Measurements from ENCODE around the gene CATSPER3.

Gene CATSPER3

DNA sequence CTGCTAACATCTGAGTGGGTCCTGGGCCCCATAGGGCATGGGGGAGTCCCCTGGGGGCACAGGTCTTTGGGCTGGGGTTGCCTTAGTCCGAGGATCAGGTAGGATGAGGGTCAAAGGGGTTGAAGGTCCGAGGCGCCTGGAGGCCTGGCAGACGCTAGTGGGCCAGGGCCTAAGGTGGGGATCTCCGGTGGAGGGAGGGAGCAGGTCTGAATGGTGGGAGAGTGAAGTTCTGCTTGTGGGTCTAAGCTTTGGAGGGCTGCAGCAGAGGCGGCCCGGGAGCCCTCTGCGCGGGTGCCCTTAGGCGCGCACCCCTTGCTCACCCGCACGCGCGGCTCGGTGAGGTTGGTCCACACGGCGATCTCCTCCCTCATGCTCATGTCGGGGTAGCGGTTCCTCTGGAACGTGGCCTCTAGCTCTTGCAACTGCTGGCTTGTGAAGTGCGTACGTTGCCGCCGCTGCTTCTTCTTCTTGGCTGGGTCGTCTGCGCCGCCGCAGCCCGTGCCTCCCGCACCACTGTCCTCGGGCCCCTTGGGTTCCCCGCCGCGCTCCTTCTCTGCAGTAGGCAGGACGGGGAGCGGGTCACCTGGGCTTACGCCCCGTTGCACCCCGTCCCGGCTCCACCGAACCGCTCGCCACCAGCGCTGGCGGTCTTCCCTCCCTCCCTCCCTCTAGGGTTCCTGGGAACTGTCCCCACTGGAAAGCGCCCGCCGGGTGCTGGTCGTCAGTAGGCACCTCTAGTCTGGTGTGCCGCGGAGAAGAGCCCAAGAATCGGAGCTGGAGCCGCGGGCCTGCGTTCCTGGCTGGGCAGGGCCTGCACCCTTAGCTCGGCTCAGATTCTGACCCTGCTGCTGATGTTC, 63.5 kb downstream of the CATSPER3 start:
- no peak for DNase-seq

DNA sequence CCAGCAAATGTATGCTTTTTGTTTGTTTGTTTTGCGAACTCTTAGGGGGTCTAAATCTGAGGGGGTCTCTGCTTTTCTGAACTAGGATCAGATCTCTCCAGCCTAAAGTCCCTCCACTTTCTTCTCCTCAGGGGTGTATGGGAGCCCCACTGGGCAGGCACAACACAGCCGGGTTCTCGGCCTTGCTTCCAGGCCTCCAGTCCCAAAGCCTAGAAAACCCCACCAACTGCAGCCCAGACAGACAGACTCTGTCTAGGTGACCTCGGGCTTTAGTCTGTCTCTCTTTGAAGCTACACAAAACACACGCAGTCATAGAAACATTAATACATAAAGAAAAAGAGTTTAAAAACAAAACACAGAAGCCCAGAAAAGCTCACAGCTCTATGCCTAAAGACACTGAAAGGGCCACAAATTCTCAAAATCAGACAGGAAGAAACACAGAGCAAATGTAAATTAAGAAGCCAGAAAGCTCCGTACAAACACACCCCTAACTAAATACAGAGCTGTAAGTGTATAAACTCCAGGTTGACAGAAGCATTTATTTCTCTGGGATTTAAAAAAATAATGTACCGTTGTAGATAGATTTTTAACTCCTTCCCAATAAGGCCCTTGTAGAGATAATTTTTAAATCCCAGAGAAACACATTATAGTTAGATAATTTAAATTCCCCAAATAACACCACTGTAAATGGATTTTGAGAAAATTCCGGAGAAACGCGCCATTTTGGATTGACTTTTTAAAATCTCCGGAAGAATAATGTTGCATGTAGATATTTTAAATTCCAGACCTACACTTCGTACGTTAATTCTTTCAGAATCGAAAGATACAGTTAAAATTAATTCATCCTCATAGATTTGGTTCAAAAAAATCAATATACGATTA, 64.3 kb downstream of the CATSPER3 start:
- DNase-seq: no peak

DNA sequence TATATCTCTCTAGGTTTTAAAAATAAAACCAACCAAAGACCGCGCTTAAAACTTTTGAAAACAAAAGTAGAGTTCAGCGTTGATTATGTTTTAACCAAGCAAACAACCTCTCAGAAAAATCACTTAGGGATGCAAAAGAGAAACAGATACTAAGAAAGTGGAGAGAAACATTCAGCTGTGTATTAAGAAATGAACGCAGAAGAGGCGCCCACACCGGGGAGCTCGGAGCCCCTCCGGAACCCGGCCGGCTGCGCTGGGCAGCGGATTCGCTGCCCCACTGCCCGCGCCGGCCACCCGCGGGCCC, 64.9 kb downstream of the CATSPER3 start:
- no peak for DNase-seq

DNA sequence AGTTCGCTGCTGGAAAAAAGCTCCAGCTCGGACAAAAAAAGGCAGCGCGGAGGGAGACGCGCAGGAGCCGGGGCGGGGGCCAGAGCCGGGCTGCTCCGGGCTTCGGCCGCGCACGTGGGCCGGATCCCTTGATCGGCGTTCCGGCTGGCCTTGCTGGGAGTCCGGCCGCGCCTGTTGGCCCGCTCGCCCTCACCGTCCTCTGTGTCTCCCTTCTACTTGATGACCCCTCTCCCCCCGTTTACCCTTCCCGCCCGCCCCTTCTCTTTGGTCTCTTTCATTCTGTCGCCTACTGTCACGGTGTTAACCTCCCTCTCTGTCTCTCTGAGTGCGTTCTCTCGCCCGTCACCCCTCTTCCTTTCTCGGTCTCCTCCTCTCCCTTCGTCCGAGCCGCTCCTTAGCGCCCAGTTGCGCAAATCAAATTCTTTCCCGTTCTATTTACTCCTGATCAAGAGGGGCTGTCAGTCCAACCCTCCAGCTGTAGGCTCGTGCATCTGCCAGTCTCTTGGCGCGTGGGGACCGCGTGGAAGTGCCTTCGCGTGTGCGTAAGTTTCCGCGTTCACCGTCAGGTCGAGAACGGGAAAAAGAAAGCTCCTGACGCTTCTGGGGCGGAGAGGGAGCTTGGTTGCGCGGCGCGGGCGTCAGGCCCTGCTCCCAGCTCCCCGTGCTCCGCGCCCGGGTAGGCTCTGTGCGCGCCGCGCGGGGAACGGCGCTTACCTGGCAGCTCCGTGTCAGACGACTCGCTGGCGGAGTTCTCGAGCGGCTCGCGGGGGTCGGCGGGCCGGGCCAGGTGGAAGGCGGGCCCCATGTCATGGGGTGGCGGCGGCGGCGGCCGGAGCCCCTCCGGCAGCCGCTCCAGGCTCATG, 65.5 kb downstream of the CATSPER3 start:
- DNase-seq: no peak

DNA sequence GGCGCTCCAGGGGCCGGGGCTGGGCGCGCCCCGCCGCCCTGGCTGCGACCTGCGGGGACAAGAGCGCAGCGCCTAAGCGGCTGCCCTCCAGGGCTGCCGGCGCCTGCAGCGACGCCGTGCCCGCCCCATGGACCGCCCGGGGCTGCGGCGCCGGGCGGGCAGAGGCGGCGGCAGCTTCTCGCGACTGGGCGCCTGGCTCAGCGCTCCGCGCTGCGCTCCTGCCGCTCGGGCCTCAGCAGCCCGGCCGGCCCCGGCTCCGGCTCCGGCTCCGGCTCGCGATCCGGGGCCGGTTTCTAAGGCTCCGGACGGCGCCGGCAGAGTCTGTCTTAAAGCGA, 66.2 kb downstream of the CATSPER3 start, which contains the start of gene PITX1:
Gene PITX1, minus strand, starts transcription at position 328 of the 335 bp plus-strand sequence. CDS start 347 bp downstream, outside the sequence.
- no peak for DNase-seq

DNA sequence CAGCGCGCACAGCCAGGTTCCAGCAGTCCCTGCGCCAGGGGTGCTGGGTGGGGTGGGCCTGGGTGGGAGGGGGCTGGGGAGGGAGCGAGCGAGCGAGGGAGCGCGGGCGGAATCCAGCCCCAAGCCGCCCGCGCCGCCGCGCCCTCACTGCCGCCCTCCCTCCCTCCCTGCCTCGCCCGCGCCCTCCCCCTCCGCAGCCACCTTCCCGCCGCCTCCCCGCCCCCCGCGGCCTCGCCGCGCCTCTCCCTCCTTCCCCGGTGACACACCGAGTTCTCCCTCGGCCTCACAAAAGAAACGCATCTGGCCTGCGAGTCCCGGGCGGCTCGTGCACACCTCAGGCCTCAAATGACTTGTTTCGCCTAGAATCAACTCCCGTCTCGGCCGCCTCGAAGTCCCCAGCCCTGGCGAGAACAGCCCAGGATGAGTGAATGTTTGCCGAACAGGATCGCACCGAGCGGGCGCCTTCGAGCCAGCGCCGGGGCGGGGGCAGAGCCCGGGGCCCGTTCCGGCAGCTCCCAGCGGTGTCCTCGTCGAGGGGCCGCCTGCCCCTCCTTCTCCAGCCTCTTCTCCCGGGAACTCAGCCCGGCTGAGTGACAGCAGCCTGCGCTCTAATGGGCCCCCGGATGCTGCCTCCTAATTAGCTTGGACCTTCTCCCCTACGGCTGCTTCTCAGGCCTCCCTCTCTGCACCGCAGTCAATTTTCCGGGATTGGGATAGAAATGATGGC, 66.7 kb downstream of the CATSPER3 start:
- no peak for DNase-seq

DNA sequence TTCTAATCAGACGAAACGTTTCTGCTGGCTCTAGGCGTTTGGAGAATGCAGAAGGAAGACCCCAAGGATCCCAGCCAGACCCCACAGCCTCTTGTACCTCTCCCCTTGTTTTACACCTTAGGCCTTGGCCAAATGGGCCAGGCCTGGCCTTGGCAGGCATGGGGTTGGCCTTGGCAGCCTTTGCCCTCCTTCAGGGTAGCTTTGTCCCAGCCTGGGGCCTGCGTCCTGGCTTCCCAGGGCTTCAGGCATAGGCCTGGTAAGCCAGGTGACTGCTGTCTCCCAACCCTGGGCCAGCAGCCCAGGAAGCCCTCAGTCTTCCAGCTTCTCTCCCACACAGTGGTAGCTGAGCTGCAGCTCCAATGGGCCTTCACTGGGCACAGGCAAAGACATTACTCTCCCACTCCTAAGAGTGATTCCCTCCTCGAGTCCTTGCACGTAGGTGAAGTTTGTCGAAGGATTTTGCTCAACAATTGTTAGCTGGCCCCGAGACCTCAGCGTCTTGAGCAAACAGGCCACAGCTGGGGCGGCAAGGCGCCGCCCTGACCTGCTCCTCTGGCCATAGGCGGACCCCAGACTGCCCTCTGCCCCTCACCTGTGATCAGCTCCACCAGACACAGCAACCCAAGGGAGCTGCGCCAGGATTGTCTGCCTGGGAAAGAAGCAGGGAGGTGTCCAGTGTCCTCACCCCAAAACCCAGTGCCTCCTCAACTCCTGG, 67.4 kb downstream of the CATSPER3 start:
- DNase-seq: no peak

DNA sequence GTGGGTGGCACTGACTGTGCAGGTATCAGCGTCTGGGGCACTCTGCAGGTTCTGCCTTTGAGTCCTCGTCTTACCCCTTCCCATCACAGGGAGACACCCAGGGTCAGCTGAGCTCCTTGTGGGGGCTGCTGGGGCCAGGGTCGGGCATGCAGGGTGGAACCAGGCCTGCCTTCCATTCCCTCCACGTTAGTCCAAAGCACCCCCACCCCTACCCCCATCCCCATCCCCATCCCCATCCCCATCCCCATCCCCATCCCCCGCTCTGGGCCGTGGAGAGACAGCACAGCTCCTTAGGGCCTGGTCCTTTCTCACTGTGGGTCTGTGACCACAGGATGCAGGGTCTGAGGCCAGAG, 67.9 kb downstream of the CATSPER3 start:
- no peak for DNase-seq

DNA sequence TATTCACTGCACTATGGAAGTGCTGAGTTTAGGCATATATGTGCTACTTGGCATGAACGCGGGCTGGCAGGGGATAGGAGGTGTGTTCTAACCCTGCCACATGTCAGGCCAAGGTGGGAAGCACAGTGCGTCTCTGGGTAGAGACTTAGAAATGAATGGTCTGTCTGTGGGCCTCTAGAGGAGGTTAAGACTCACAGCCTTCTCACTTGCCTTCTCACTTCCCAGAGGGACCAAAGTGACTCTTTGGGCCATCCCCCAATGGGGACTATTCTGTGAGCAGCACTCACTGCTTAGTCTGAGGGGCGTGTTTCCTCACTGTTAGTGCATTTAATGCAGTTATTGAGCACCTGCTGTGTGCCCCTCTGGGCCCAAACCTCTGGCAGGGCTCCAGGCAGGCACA, 68.7 kb downstream of the CATSPER3 start:
- DNase-seq: no peak

DNA sequence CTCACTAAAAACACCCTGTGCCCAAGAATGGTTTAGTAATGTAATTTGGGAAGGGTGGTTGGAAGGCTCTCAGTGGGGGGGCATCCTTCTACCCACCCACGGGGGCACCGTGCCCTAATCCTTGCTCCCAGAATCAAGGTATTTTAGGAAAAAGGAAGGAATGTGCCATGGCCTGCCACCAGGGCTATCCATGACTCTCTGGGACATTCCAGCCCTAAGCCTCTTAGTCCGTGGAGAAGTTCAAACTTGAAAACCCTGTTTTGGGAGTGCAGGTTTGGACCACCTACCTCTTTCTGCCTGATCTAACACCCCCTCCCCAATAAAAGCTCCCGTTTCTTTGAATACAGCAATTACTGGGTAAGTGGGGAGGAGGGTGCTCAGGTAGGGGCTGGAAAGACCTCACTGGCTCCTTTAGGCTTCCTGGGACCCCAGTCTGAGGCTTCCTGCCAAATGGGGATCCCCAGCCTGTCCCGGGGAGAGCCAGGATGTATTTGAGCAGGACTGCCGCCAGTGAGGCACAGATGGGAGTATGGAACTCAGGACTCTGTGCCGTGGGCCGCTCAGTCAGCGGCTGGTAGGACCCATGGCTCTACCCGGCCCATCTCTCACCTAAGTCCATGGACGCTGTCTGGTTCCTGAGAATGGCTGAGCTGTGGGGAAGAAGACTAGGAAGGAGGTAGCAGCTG, 70.0 kb downstream of the CATSPER3 start:
- DNase-seq: no peak

DNA sequence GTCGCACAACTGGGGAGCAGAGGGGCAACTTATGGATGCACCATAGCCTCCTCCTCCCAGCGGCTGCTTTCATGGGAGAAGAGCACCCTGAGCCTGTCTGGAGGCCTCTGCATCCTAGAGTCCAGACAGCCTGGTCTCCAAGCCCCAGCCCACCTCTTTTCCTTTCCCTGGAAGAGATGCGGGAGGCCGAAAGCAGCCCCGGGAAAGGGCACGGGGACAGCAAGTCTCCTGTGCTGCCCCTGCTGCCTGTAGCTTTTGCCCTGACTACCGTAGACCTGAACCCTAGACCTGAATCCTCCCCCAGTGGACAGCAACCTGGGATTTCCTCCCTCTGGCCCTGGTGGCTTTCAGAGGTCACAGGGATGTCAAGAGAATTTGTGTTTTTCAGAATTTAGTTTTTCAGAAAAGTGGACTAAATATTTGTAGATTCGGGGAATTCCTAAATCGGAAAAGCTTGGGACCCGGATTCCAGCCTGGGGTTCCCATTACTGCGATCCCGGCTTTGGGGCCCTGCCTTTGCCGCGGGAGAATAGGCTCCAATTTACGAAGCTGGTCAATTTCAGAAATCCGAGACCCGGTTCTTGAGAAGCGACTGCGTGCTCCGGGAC, 70.6 kb downstream of the CATSPER3 start:
- DNase-seq: no peak

DNA sequence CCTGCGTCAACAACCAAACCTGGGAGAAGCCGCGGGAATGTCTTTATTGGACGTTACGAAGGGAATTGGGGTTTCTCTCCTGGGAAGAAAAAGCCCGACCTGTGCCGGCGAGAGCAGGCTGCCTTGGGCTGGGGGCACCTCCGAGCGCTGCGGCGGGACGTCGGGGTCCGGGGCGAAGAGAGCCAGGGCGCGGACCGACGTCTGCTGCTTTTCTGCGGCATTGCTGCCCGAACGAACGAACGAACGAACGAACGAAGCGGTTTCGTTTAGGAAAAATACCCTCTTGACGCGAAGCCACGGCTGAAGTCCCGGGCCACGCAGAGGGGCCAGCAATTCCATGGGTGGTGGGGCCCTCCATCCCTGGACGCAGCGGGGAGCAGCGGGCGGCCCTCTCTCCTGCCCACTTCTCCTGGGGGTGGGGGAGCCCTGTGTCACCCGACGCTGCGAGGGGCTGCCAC, 71.1 kb downstream of the CATSPER3 start:
- DNase-seq: no peak

DNA sequence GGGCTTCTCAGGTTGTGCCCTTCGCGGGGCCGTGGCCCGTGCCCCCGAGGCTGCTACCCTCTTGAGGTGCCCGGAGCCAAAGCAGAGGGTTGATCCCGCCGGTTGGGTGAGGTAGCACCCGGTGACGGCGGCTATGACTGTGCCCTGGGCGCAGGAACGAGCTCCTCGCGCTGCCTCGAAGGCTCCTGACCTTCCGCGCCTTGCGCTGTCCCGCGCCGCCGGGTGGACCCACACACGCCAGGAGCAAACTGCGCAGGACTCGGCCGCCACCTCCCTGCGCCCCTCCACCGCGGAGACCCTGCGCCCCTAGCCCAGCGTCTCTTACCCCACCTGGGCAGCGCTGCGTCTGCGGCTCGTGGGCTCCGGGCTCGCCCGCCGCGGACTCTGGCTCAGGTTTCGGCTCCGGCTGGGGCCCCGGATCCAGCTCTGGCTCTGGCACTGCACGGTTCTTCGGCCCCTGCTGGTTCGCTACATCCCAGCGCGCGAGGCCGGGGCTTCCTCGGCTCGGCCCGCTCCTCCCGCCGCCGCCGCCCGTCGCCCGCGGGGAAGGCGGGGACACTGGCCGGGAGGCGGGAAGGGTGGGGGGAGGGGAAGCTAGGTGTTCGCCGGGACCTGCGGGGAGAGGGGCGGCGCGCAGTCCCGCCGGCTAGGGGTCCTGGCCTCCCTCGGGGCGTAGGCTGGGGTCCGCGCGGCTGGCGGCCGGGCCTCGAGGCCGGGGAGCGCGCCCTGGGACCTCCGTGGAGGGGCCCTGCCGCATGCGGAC, 71.7 kb downstream of the CATSPER3 start:
- DNase-seq: no peak

DNA sequence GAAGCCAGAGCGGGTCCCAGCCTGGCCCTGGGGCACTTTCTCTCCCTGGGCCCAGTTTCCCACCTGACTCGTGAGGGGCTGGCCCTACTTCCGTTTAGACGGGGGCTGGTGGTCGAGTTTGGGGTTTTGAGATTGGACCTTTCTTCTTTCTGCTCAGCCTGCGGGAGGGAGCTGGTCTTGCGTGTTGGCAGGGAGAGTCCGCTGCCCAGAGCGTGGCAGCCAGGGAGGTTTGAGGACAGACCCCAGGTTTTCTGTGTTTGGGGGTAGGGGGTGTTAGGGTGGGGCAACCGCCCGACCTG, 72.3 kb downstream of the CATSPER3 start:
- no peak for DNase-seq

DNA sequence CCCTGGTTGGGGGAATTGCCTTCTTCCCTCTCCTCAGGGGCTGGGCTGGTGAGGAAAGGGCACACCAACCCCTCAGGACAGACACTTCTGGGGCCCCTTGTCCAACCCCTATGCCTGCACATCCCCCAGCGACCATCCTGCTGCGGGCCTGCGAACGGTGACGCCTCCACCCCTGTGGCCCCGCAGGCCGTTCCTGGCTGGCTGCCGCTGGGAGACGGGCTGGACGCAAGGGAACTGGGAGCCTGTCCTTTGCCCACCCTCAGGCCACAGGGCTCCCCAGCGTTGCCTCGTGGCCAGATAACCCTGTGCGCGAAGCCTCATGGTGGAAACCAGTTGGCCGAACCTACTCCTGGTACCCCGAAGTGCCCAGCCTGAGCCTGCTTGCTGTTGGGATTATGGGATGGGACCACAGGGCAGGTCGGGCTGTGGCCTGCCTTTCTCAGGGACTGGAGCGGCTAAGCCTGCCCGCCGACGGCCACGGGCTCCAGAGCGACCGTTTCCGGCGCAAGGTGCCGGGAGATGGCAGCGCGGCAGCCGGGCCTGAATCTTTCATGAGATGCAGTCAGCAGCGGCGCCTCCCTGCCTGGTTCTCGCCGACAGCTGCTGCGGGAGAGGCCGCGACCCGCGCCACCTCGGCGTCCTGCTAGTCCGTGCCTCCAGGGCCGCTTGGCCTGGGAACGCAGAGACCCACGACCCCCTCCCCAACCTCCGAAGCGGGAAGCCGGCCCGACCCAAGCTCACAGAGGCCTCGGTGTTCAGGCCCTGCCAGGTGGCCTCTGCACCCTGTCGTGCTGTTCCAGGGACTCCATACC, 72.8 kb downstream of the CATSPER3 start:
- no peak for DNase-seq

DNA sequence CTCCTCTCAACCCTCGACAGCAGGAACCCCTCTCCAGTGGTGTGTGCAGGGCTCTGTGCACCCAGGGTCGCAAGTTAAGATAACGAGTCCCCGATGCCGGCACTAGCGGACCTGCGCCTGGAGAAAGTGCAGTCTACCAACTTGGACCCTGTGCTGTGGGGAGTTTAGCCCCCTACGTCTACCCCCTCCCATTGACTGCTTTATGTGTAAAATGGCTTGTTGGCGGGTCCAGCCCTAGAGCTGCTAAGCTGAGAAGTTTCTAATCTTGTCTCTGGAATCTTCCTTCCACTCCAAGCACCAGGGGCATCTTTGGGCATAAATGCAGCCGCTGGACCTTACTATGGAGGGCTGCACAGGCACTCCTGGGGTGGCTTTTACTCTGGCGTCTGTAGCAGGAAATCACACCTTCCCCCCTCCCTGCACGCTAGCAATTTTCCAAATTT, 73.5 kb downstream of the CATSPER3 start:
- no peak for DNase-seq

DNA sequence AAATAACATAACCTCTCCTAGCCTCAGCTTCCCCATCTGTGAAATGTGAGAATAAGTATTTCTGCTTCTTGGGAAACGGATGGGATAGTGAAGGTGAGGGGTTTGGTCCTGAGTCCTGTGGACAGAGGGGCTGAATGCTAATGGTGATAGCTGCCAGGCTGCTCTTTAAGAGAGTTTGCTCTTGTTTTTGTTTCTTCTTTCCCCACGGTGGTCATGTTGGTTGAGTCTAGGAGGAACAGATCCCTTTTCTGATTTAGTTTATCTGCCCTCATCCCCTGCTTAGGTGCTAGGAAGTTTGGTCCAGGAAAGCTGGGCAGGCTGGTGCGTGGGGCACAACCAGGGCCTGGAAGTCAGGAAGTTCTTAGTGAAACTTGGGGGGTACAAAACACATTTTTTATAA, 74.0 kb downstream of the CATSPER3 start:
- no peak for DNase-seq

DNA sequence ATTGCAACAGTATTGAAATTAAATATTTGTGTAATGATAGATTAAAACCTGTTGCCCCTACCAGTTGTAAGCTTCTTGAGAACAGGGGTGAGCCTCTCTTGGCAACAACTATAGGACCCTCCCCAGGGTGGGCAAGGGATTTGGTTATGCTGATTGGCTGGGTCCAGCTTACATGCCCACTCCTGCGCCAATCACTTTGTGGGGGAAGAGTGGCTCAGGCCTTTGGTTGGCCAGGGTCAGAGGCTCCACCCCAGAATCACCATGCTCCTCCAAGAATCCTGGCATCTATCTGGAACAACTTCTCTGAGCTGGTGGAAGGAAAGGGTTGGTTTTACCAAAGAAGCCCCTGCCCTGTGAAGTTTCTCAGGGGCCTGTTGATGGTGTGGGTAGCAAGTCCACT, 74.9 kb downstream of the CATSPER3 start:
- no peak for DNase-seq

DNA sequence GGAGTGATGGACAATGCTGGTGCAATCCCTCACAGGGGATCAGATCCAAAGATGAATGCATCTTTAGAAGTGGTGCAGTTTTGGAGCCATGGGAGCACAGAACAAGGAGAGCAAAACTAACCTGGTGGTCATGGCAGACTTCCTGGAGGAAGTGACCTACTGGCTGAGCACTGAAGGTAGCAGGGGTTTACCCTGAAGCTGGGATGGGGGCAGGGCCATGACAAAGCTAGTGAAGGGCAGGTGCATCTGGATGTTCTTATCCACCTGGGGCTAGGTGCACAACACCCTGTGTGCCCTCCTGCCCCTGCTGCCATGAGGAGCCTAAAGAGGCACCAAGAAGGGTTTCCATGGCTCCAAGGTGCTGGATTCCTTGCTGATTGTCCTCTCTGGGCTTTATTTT, 77.8 kb downstream of the CATSPER3 start:
- DNase-seq: no peak
